HG02759 (cell line): Measurements from ENCODE around the gene SERPINE1.
"Not testable (repeated sequence)": the region's sequence is repeated elsewhere in the genome, so short reads cannot be mapped to it uniquely, and the experiment has no call there.

ENCODE experiments used
- ATAC-seq: cut with Tn5 transposase; IDR thresholded peaks from one replicate; pipeline ENCODE4 v1.9.1; 2021; ENCODE audit warnings: mild to moderate bottlenecking, moderate library complexity; ENCODE audit not compliant: unreplicated experiment

Gene SERPINE1

GRCh38 chr7:101100858-101101847, 25.8 kb upstream of the SERPINE1 start:
- ATAC-seq, result no peak

DNA sequence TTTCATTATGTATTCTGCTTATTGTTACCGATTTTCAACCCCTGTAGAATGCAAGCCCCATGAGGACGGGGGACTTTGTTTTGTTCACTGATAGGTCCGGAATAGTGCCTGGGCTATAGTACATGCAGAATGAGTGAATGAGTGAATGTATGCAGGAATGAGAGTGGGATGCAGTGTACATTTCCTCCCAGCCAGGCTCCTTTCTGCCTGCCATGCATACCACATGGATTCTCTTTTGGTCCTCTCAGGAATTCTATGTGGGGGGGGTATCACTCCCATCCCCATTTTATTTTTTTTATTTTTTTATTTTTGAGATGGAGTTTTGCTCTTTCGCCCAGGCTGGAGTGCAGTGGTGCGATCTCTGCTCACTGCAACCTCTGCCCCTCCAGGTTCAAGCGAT, 24.9 kb upstream of the SERPINE1 start:
- no peak for ATAC-seq

DNA sequence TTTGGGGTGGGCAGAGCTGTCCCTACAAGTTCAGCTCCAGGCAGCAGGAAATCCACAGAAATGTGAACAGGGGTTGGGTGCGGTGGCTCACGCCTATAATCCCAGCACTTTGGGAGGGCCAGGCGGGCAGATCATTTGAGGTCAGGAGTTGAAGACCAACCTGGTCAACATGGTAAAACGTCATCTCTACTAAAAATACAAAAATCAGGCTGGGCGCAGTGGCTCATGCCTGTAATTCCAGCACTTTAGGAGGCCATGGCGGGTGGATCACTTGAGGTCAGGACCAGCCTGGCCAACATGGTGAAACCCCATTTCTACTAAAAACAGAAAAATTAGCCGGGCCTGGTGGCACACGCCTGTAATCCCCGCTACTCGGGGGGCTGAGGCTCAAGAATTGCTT, 23.2 kb upstream of the SERPINE1 start:
- not testable (repeated sequence) for ATAC-seq

GRCh38 chr7:101104193-101104713, 22.7 kb upstream of the SERPINE1 start:
- no peak for ATAC-seq

GRCh38 chr7:101104799-101105198, 22.1 kb upstream of the SERPINE1 start:
- ATAC-seq, result no peak

DNA sequence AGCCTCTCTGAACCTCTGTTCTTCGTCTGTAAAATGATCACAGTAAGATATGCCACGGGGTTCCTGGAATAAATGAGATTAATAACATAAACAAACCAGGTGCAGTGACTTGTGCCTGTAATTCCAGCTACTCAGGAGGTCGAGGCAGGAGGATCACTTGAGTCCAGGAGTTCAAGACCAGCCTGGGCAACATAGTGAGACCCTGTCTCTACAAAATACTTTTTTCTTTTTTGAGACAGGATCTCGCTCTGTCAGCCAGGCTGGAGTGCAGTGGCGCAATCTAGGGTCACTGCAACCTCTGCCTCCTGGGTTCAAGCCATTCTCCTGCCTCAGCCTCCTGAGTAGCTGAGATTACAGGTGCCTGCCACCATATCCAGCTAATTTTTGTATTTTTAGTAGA, 21.7 kb upstream of the SERPINE1 start:
- ATAC-seq, result not testable (repeated sequence)

- no peak for ATAC-seq
Measured at GRCh38 chr7:101106386-101106785, 20.5 kb upstream of the SERPINE1 start.

DNA sequence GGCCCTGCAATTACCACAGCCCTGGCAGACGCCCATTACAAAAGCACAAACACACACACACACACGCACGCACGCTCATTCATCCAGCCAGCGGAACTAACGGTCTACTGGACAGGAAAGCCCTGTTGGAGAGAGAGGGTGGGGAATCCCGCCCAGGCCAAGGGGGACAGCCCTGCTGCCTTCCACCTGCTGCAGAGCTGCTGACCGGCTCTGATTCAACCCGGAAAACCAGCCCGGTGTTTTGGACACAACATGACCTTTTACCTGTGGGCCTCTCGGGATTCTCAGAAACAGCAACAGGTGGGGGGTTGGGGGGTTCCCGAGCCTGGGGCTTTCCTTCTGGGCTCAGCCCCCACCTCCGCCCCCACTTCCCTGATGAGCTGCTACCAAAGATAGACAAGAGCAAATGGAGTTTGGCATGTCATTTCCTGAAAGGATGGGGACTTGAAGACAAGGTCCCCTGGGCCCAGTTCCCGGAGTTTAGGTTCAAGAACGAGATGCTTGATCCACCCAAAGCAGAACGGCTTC, 18.5 kb upstream of the SERPINE1 start:
- ATAC-seq, result no peak

DNA sequence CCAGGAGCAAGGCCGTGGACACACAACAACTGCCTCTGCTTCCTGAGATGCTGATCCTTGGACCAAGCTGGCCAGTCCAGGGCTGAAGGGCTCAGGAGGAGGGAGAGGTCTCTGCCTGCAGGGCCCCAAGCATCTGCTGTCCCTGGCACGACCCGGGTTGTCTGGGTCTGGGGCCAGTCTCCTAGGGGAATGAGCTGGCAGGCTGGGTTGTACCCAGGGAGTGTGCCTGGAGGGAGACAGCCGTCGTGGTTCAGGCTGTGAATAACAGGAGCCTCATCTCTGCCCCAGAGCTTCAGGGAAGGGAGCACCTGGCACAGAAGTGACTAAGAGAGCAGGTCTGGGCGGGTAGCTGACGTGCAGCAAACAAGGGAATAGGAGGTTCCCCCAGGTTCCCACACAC, 17.9 kb upstream of the SERPINE1 start:
- no peak for ATAC-seq

DNA sequence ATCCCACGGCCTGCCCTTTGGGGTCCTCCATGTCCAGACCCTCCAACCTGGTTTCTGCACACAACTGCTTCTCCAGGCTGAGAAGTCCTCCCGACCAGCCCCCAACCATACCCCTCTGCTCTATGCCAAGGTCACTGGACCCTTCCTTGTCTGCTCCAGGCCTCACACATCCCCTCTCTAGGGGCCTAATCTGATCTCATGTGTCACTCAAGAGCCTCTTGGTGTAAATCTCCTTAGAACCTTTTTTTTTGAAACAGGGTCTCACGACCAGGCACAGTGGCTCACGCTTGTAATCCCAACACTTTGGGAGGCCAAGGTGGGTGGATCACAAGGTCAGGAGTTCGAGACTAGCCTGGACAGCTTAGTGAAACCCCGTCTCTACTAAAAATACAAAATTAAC, 17.5 kb upstream of the SERPINE1 start:
- no peak for ATAC-seq

GRCh38 chr7:101111261-101111660, 15.6 kb upstream of the SERPINE1 start:
- ATAC-seq, result no peak

DNA sequence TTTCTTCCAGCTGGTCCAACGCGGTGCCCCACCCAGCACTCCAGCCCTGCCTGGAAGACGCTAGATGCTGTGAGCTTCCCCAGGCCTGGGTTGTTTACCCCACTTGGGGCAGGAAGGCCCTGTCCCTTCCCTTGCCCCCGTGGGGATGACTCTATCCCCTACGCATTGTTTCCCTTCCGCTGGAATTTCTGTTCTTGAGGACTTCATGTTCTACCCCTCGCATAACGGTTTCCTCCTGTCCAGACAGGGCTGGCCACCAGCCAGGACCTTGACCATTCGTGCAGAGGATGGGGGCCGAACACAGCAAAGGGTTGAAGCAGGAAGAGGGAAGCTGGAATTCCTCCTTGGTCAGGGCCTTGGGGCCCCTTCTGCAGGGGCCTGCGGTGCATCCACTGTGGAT, 14.7 kb upstream of the SERPINE1 start:
- no peak for ATAC-seq

DNA sequence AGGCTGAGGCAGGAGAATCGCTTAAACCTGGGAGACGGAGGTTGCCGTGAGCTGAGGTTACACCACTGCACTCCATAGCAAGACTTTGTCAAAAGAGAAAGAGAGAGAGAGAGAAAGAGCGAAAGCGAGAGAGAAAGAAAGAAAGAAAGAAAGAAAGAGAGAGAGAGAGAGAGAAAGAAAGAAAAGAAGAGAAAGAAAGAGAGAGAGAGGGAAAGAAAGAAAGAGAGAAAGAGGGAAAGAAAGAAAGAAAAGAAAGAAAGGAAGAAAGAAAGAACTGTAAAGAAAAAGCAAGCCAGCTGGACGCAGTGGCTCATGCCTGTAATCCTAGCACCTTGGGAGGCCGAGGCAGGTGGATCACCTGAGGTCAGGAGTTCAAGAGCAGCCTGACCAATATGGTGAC, 13.8 kb upstream of the SERPINE1 start:
- ATAC-seq, result not testable (repeated sequence)

GRCh38 chr7:101113836-101114235, 13.1 kb upstream of the SERPINE1 start:
- no peak for ATAC-seq

- ATAC-seq, result no peak
Measured at GRCh38 chr7:101114492-101114891, 12.4 kb upstream of the SERPINE1 start.

DNA sequence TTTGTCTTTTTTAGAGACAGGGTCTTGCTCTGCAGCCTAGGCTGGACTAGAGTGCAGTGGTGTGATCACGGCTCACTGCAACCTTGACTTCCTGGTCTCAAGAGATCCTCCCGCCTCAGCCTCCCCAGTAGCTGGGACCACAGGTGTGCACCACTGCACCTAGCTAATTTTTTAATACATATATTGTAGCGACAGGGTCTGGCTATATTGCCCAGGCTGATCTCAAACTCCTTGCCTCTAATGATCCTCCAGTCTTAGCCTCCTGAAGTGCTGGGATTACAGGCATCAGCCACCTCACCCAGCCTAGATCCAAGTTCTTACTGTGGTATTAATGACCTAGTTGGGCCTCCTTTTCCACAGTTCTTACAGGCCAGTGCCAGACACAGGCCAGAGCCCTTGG, 11.7 kb upstream of the SERPINE1 start:
- ATAC-seq, result no peak

DNA sequence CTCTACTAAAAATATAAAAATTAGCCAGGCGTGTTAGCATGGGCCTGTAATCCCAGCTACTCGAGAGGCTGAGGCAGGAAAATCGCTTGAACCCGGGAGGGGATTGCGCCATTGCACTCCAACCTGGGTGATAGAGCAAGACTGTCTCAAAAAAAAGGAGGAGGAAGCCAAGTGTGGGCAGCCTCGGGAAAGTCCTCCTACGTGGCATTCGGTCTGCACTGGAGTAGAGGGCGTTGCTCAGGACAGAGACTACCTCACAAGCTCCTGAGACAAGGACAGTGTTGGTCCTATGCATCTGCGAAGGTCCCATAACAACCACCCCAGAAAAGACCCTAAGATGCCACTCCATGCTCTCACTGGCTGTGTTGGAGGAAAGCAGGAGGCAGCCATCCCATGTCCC, 10.0 kb upstream of the SERPINE1 start:
- ATAC-seq, result no peak

DNA sequence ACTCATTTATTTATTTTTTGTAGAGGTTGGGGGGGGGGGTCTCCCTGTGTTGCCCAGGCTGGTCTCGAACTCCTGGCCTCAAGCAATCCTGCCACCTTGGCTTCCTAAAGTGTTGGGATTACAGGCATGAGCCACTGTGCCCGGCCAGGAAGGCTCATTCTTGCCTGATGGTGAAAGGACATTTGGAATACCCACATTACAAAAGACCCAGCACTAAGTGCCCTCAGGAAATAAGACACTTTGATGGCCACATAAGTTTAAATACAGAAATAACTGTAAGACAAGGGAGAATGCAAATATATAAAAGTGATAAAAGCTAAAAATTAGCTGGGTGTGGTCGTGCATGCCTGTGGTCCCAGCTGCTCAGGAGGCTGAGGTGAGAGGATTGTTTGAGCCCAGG, 8.0 kb upstream of the SERPINE1 start:
- ATAC-seq, result no peak

- no peak for ATAC-seq
Measured at GRCh38 chr7:101119876-101120275, 7.0 kb upstream of the SERPINE1 start.

DNA sequence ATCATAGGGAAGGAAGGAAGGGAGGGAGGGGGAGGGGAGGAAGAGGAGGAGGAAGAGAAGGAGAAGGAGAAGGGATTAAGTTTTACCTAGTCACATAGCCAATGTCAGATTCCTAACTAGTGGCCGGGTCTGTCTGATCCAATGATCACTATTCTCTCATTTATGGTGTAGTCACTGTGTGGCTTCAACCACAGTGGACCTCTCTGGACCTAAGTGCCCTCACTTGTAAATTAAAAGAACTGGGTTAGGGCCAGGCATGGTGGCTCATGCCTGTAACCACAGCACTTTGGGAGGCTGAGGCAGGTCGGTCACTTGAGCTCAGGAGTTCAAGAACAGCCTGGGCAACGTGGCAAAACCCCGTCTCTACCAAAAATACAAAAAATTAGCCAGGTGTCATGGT, 6.6 kb upstream of the SERPINE1 start:
- no peak for ATAC-seq

DNA sequence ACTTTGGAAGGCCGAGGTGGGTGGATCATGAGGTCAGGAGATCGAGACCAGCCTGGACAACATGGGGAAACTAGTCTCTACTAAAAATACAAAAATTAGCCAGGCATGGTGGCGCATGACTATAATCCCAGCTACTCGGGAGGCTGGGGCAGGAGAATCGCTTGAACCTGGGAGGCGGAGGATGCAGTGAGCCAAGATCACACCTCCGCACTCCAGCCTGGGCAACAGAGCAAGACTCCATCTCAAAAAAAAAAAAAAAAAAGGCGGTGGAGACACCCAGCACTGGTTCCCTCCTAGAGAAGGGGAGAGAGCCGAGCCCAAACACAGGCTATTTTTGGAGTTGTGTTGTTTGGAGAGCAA, 5.3 kb upstream of the SERPINE1 start:
- ATAC-seq, result not testable (repeated sequence)
